GM21423 (cell line): Measurements from ENCODE around the gene CCL28.

Experiments used
- ATAC-seq: cut with Tn5 transposase; IDR thresholded peaks from one replicate; pipeline ENCODE4 v1.9.1; 2021; ENCODE audit warnings: mild to moderate bottlenecking, moderate library complexity; ENCODE audit not compliant: unreplicated experiment

The CCL28 gene

DNA sequence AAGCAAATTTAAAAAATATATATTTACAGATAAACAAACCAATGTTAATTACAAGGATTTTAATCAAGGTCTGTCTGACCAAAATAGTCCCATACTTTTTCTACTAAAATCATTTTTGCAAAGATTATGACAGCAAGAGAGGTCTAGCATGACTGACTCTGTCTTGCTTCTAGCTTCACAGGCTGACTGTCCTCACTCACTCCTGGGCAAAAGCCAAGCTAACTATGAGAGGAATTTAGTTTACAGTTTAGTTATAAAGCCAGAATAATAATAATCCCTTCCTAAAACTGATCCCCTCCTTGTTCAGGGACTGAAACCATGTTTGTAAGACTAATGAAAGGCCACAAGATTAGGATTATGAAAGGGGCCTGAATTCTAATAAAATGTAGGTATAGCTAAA lies 53.5 kb downstream of the CCL28 start:
- ATAC-seq, result no peak

- no peak for ATAC-seq
Measured at GRCh38 chr5:43358301-43358700, 53.9 kb downstream of the CCL28 start.

DNA sequence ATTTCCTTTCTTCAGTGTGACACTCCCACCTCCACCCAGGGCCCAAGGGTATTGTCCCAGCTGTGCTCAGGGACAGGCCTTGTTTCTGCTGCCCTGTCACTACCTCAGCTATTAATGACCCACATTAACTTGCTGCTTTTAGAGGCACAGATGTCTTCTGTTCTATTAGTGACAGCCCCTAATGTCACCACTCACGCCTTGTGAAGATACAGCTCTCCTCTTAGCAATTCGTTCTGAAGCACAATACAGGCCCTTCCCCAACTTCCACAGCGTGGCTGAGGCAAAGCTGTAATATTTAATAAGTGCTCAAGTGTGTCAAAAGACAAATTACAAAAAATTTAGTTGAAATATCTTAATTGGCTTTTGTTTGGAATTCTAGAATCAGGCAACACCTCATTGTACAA lies 54.3 kb downstream of the CCL28 start:
- no peak for ATAC-seq

DNA sequence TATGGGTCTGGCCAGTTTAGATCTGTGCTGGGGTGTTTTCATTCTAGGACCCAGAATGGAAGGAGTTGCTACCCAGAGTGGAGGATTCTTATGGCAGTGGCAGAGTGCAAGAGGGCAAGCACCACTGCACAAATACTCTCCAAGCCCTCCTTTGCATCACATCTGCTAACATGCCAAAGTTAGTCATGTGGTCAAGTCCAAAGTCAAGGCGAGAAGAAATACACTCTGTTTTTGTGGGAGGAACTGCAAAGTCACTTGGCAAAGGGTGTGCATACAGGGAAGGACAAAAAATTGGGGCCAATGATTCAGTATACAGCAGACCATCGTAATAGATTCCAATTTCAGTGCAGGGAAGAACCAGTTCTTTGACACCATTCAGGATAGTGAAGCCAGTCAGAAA lies 55.1 kb downstream of the CCL28 start:
- ATAC-seq, result no peak

DNA sequence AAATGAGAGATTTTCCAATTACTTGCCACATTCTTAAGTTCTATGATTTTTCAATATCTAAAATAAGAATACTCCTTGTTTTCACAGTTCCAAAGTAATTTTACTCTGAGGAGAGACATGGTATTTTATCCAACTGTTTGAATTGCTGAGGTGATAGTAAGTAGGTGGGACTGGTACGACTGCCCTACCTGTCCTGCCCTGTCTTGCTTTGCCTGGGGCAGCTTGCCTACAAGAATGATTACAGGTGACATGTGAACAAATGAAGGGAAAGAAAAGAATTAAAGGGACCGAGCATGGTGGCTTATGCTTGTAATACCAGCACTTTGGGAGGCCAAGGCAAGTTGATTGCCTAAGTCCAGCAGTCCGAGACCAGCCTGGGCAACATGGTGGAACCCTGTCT lies 57.4 kb downstream of the CCL28 start:
- ATAC-seq, result no peak

GRCh38 chr5:43353668-43354067 lies 58.5 kb downstream of the CCL28 start:
- no peak for ATAC-seq

DNA sequence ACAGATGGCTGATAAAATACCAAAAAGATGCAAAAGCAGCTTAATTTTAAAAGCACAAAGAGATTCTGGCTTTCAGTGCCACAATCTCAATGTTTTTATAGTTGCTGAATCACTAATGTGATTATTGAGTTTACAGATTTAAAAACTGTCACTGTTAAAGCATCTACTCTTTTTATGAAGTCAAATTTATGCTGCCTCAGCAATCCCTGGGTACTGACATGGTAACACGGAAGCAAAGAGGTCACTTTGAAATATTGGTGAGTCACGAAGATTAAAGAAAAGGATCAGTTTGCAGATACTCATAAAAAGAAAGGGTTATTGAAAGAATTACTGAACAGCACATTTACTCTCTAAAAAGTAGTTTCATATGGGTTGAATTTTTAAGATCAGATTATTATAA lies 59.3 kb downstream of the CCL28 start:
- no peak for ATAC-seq

- no peak for ATAC-seq
Measured at GRCh38 chr5:43352131-43352530, 60.1 kb downstream of the CCL28 start.

- ATAC-seq, result no peak
Measured at GRCh38 chr5:43348861-43349363, 63.3 kb downstream of the CCL28 start.

DNA sequence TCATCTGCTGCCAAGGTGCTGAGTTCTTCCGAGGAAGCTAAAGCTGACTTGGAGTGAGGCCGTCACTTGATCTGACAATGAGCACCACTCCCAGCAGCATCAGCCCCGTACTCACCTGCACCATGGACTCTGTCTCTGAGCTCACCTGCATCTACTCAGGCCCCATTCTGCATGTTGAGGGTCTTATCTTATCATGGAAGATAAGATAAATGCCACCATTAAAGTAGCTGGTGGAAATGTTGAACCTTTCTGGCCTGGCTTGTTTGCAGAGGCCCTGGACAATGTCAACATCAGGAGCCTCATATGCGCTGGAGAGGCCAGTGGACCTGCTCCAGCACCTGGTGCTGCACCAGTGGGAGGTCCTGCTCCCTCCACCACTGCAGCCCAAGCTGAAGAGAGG lies 64.0 kb downstream of the CCL28 start:
- ATAC-seq, result no peak

DNA sequence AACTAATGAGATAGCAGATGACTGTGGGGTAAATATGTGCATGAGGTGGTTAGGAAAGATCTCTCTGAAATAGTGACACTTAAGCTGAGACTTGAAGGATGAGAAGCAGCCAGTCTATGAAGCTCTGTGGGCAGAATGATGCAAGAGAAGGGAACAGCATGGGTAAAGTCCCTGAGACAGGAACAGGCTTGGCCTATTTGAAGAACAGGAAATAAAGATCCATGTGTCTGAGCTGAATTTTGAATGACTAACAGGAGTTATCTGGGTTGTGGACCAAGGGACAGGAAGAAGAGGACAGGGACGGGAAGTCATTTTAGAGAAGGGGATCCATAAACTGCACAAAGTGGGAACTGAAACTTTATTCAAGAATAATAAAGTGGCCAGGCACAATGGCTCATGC lies 73.3 kb downstream of the CCL28 start:
- ATAC-seq, result no peak

- no peak for ATAC-seq
Measured at GRCh38 chr5:43336159-43336558, 76.0 kb downstream of the CCL28 start.

GRCh38 chr5:43335681-43336080 lies 76.5 kb downstream of the CCL28 start:
- no peak for ATAC-seq

GRCh38 chr5:43332401-43332800 lies 79.8 kb downstream of the CCL28 start:
- no peak for ATAC-seq
